ENCODE results near the gene ZBTB42. TPM values are rescaled to one million over a fixed set of nuclear protein-coding genes. Genes with fewer than 3 reads are reported as not detected.

ZBTB42 gene
- total and polyA plus RNA-seq, 2 of the 13 experiments (the other 11 are each of a cell fraction or from before 2014, with no cell fraction given) = 2.8 to 4.2 TPM

DNA sequence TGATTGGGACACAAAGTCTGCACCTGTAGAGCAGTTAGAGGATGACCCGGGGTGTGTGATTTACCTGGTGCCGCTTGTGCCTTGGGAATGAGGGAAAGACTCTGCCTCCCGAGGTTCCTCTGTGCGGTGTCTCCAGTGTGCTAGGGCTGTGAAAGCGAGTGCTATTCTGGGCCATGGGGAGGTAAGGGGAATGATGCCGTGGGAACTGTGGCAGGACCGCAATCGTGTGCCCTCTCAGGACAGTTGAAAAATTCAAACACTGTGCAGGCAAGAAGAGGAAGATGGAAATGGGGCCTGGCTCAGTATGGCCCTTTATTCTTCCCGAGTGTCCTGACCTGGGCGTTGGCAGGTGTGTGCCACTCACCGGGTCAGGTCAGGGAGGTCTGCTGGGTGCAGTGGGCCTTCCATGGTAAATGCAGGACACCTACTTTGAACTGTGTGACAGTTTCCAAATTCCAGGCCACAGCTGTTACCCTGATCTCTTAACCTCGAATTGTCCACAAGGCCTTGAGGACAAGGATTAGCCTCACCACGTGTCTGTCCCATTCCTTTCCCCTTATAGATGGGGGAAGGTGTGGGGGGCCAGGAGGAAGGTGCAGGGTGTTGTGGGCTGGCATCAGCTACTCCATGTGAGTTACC lies 46.6 kb upstream of the ZBTB42 start (continued):
- no peak for TF ChIP-seq HDAC6 (IDR thresholded peaks at IDR 0.05; ENCODE audit: low read depth, low read length)
- TF ChIP-seq CREBL2 (CRISPR knock-in tag; IDR thresholded peaks at IDR 0.05; ENCODE audit: borderline replicate concordance) = no peak
- 0 out of 2 replicates have a peak, but pooled peaks have one; percentile 29 for TF ChIP-seq PHF20 (CRISPR knock-in tag; IDR thresholded peaks at IDR 0.05)
- TF ChIP-seq ATM (IDR thresholded peaks at IDR 0.05; ENCODE audit: borderline replicate concordance) = no peak
- no peak for TF ChIP-seq SRF (IDR thresholded peaks at IDR 0.05; ENCODE audit: low read depth, low read length)
- TF ChIP-seq, protein P1, sequence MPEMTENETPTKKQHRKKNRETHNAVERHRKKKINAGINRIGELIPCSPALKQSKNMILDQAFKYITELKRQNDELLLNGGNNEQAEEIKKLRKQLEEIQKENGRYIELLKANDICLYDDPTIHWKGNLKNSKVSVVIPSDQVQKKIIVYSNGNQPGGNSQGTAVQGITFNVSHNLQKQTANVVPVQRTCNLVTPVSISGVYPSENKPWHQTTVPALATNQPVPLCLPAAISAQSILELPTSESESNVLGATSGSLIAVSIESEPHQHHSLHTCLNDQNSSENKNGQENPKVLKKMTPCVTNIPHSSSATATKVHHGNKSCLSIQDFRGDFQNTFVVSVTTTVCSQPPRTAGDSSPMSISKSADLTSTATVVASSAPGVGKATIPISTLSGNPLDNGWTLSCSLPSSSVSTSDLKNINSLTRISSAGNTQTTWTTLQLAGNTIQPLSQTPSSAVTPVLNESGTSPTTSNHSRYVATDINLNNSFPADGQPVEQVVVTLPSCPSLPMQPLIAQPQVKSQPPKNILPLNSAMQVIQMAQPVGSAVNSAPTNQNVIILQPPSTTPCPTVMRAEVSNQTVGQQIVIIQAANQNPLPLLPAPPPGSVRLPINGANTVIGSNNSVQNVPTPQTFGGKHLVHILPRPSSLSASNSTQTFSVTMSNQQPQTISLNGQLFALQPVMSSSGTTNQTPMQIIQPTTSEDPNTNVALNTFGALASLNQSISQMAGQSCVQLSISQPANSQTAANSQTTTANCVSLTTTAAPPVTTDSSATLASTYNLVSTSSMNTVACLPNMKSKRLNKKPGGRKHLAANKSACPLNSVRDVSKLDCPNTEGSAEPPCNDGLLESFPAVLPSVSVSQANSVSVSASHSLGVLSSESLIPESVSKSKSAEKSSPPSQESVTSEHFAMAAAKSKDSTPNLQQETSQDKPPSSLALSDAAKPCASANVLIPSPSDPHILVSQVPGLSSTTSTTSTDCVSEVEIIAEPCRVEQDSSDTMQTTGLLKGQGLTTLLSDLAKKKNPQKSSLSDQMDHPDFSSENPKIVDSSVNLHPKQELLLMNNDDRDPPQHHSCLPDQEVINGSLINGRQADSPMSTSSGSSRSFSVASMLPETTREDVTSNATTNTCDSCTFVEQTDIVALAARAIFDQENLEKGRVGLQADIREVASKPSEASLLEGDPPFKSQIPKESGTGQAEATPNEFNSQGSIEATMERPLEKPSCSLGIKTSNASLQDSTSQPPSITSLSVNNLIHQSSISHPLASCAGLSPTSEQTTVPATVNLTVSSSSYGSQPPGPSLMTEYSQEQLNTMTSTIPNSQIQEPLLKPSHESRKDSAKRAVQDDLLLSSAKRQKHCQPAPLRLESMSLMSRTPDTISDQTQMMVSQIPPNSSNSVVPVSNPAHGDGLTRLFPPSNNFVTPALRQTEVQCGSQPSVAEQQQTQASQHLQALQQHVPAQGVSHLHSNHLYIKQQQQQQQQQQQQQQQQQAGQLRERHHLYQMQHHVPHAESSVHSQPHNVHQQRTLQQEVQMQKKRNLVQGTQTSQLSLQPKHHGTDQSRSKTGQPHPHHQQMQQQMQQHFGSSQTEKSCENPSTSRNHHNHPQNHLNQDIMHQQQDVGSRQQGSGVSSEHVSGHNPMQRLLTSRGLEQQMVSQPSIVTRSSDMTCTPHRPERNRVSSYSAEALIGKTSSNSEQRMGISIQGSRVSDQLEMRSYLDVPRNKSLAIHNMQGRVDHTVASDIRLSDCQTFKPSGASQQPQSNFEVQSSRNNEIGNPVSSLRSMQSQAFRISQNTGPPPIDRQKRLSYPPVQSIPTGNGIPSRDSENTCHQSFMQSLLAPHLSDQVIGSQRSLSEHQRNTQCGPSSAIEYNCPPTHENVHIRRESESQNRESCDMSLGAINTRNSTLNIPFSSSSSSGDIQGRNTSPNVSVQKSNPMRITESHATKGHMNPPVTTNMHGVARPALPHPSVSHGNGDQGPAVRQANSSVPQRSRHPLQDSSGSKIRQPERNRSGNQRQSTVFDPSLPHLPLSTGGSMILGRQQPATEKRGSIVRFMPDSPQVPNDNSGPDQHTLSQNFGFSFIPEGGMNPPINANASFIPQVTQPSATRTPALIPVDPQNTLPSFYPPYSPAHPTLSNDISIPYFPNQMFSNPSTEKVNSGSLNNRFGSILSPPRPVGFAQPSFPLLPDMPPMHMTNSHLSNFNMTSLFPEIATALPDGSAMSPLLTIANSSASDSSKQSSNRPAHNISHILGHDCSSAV (CRISPR knock-in tag; IDR thresholded peaks at IDR 0.05; ENCODE audit: borderline replicate concordance) = no peak
- peak; percentile 83 for TF ChIP-seq ZC3H13 (CRISPR knock-in tag; IDR thresholded peaks at IDR 0.05)
- peak; percentile 37; the same call in 1 of the 2 replicates for TF ChIP-seq NR2F6 (IDR thresholded peaks at IDR 0.05)
- TF ChIP-seq NR2F6 (CRISPR knock-in tag; IDR thresholded peaks at IDR 0.05) = peak; percentile 55; the same call in 1 of the 2 replicates
- TF ChIP-seq, protein P2, sequence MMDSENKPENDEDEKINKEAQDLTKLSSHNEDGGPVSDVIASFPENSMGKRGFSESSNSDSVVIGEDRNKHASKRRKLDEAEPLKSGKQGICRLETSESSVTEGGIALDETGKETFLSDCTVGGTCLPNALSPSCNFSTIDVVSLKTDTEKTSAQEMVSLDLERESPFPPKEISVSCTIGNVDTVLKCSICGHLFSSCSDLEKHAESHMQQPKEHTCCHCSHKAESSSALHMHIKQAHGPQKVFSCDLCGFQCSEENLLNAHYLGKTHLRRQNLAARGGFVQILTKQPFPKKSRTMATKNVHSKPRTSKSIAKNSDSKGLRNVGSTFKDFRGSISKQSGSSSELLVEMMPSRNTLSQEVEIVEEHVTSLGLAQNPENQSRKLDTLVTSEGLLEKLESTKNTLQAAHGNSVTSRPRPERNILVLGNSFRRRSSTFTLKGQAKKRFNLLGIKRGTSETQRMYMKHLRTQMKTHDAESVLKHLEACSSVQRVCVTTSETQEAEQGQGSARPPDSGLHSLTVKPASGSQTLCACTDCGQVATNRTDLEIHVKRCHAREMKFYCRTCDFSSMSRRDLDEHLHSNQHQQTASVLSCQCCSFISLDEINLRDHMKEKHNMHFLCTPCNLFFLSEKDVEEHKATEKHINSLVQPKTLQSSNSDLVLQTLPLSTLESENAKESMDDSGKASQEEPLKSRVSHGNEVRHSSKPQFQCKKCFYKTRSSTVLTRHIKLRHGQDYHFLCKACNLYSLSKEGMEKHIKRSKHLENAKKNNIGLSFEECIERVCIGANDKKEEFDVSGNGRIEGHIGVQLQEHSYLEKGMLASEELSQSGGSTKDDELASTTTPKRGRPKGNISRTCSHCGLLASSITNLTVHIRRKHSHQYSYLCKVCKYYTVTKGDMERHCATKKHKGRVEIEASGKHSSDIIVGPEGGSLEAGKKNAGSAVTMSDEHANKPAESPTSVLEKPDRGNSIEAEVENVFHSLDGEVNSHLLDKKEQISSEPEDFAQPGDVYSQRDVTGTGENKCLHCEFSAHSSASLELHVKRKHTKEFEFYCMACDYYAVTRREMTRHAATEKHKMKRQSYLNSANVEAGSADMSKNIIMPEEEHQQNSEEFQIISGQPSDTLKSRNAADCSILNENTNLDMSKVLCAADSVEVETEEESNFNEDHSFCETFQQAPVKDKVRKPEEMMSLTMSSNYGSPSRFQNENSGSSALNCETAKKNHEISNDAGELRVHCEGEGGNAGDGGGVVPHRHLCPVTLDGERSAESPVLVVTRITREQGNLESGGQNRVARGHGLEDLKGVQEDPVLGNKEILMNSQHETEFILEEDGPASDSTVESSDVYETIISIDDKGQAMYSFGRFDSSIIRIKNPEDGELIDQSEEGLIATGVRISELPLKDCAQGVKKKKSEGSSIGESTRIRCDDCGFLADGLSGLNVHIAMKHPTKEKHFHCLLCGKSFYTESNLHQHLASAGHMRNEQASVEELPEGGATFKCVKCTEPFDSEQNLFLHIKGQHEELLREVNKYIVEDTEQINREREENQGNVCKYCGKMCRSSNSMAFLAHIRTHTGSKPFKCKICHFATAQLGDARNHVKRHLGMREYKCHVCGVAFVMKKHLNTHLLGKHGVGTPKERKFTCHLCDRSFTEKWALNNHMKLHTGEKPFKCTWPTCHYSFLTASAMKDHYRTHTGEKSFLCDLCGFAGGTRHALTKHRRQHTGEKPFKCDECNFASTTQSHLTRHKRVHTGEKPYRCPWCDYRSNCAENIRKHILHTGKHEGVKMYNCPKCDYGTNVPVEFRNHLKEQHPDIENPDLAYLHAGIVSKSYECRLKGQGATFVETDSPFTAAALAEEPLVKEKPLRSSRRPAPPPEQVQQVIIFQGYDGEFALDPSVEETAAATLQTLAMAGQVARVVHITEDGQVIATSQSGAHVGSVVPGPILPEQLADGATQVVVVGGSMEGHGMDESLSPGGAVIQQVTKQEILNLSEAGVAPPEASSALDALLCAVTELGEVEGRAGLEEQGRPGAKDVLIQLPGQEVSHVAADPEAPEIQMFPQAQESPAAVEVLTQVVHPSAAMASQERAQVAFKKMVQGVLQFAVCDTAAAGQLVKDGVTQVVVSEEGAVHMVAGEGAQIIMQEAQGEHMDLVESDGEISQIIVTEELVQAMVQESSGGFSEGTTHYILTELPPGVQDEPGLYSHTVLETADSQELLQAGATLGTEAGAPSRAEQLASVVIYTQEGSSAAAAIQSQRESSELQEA (CRISPR knock-in tag; IDR thresholded peaks at IDR 0.05; ENCODE audit: not compliant biosample characterization) = no peak
- peak; percentile 27 for TF ChIP-seq POLR2G (IDR thresholded peaks at IDR 0.05; ENCODE audit: low read depth, low read length)
- TF ChIP-seq KLF15 (CRISPR knock-in tag; IDR thresholded peaks at IDR 0.05; ENCODE audit: borderline replicate concordance) = no peak

All from HepG2 (cell line).